CD4-positive, alpha-beta memory T cell (primary cell): Measurements from ENCODE around the gene KIF14. TPM values are rescaled to one million over a fixed set of nuclear protein-coding genes. Genes with fewer than 3 reads are reported as not detected.
A peak's percentile ranks its signal among the peaks of the same experiment; 100 is the strongest.

Experiments used
- CTCF ChIA-PET: fragments of 350-600 bp; sonication (Branson Sonifier 250); formaldehyde crosslinking; loops from one replicate; lab custom pipeline; 2021; ENCODE audit warnings: inconsistent platforms; ENCODE audit not compliant: partially characterized antibody; lab: Charles Lee
- POLR2A ChIA-PET: fragments of 350-600 bp; sonication (Branson Sonifier 250); formaldehyde crosslinking; loops from one replicate; lab custom pipeline; 2021; ENCODE audit not compliant: partially characterized antibody; lab: Charles Lee
- DNase-seq, 5 donors: peaks; one replicate each; pipeline versions ENCODE4 v3.0.0 to v3.0.0-alpha.2; 2020 to 2022; ENCODE audit warnings: mixed read lengths in 1 of 5
- H3K27ac ChIP-seq: one replicate; pipeline ENCODE4 v1.7.0; 2013; ENCODE audit warnings: low read depth, low read length
- H3K27me3 ChIP-seq: 2 replicates; pipeline ENCODE4 v1.7.0; 2013; ENCODE audit warnings: mild to moderate bottlenecking, low read length, moderate library complexity; ENCODE audit not compliant: insufficient read depth
- H3K36me3 ChIP-seq: 2 replicates; pipeline ENCODE4 v1.7.0; 2013; ENCODE audit warnings: mild to moderate bottlenecking, low read length, moderate library complexity; ENCODE audit not compliant: insufficient read depth
- H3K4me1 ChIP-seq: 2 replicates; pipeline ENCODE4 v1.7.0; 2013; ENCODE audit warnings: mild to moderate bottlenecking, low read length, moderate library complexity; ENCODE audit not compliant: insufficient read depth
- H3K4me3 ChIP-seq, 2 donors: one replicate each; pipeline ENCODE4 v1.7.0; 2013; ENCODE audit warnings: low read length in 2 of 2, mild to moderate bottlenecking in 1 of 2
- H3K9me3 ChIP-seq, 2 donors: one replicate each; pipeline ENCODE4 v1.7.0; 2013; ENCODE audit warnings: low read length in 2 of 2, control low read depth in 1 of 2; ENCODE audit not compliant: control insufficient read depth in 1 of 2
- H3K27ac Mint-ChIP-seq, 7 donors: one replicate each; pipeline ENCODE4 v1.8.0; 2020 to 2021; ENCODE audit warnings: mixed read lengths in 7 of 7, mild to moderate bottlenecking in 6 of 7, inconsistent platforms in 3 of 7, moderate library complexity in 3 of 7
- H3K27me3 Mint-ChIP-seq, 2 donors: one replicate each; pipeline ENCODE4 v1.8.0; 2020 to 2021; ENCODE audit warnings: mixed read lengths in 2 of 2
- H3K36me3 Mint-ChIP-seq, 2 donors: one replicate each; pipeline ENCODE4 v1.8.0; 2020 to 2021; ENCODE audit warnings: mixed read lengths in 2 of 2, inconsistent platforms in 1 of 2, mild to moderate bottlenecking in 1 of 2
- H3K4me1 Mint-ChIP-seq, 4 donors: one replicate each; pipeline ENCODE4 v1.8.0; 2020 to 2021; ENCODE audit warnings: mixed read lengths in 4 of 4, mild to moderate bottlenecking in 1 of 4
- H3K4me3 Mint-ChIP-seq, 8 donors: one replicate each; pipeline ENCODE4 v1.8.0; 2020 to 2021; ENCODE audit warnings: mixed read lengths in 8 of 8, mild to moderate bottlenecking in 7 of 8, moderate library complexity in 6 of 8, inconsistent platforms in 3 of 8
- H3K9me3 Mint-ChIP-seq, 8 donors: one replicate each; pipeline ENCODE4 v1.8.0; 2020 to 2021; ENCODE audit warnings: mixed read lengths in 8 of 8, mild to moderate bottlenecking in 5 of 8, inconsistent platforms in 3 of 8, moderate library complexity in 1 of 8
- intact Hi-C: fragments of 100-400 bp; cut with micrococcal nuclease; formaldehyde crosslinking; loops from one replicate; pipeline ENCODE4 v1.15.1; 2023
- polyA plus RNA-seq, 2 donors: library from polyadenylated mRNA; unstranded; fragments of 300-500 nt; fragmentation: Illumina TruSeq; gene quantifications; one replicate each; pipeline ENCODE4 v1.2.3, GENCODE V29; 2021
- total RNA-seq, 2 experiments: library from RNA; stranded (reverse); gene quantifications; one replicate each; pipeline ENCODE4 v1.2.3, GENCODE V29; 2021

The KIF14 gene
- total RNA-seq (under 1 TPM in 1 of 2 experiments, not detected in 1; 0.06 TPM), polyA plus RNA-seq (not detected)

GRCh38 chr1:200620273-200621131 is at the start of gene KIF14:
Gene KIF14, minus strand, starts transcription at chr1:200620751. Its CDS starts 2,028 bp downstream, at chr1:200618723.
- Histone ChIP-seq H3K27ac (peak within 1 kb of the TSS; percentile 39), H3K4me3 (peak within 1 kb of the TSS; percentile 69 to 83), H3K36me3 (no peaks in the 10 kb centered on the region), H3K4me1 (peaks cover 24% of the 10 kb centered on the region), H3K9me3 (no peaks in the 10 kb centered on the region), H3K27me3 (no peaks in the 10 kb centered on the region)
- DNase-seq = peak; percentile 89 to 95 (median 91)
- Mint-ChIP-seq H3K9me3 (no peaks in the 10 kb centered on the region), H3K27ac (peak within 1 kb of the TSS; percentile 93 to 97 (median 96)), H3K4me3 (peak within 1 kb of the TSS; percentile 95 to 99 (median 98)), H3K36me3 (peaks cover 0 to 3% of the 10 kb centered on the region in 2 donors), H3K4me1 (peaks cover 6 to 23% (median 9%) of the 10 kb centered on the region in 4 donors), H3K27me3 (no peaks in the 10 kb centered on the region)
- ChIA-PET CTCF (interaction anchor here (1.3 to 4.2 kb wide), 6 partner anchors 13 to 186 kb away, joined by 4 to 159 read pairs (median 19); no protein-coding TSS in a partner anchor), POLR2A (interaction anchor here (1.8 to 2.6 kb wide), 2 partner anchors 10 to 50 kb away, joined by 5 to 20 read pairs; partner anchors contain the start of gene DDX59)
- intact Hi-C loops = loop anchor here (1.0 to 10.0 kb wide), 3 partner anchors 49 to 494 kb away; partner anchors contain the start of genes CACNA1S and DDX59

GRCh38 chr1:200669314-200670241 is 49.0 kb upstream of the KIF14 start, which contains the start of gene DDX59:
Gene DDX59, minus strand, starts transcription at chr1:200669907. Its CDS starts 3,167 bp downstream, at chr1:200666740.
- ChIA-PET POLR2A (interaction anchor here (0.6 to 2.3 kb wide), 14 partner anchors 10 to 444 kb away, joined by 3 to 20 read pairs (median 3); partner anchors contain the start of genes CAMSAP2 and KIF14), CTCF (interaction anchor here (0.7 to 2.8 kb wide), 9 partner anchors 37 to 350 kb away, joined by 3 to 17 read pairs (median 3); partner anchors contain the start of gene CAMSAP2)
- peaks cover 20 to 22% of the 10 kb centered on the region in 2 donors for H3K36me3 Mint-ChIP-seq
- intact Hi-C loops = loop anchor here (1.0 to 2.0 kb wide), 6 partner anchors 49 to 359 kb away; partner anchors contain the start of genes CAMSAP2, KIF14 and ZNF281
- Histone ChIP-seq H3K4me1 (peaks cover 39% of the 10 kb centered on the region), H3K4me3 (peak within 1 kb of the TSS; percentile 57 to 95), H3K9me3 (no peaks in the 10 kb centered on the region), H3K27ac (peak within 1 kb of the TSS; percentile 98), H3K27me3 (no peaks in the 10 kb centered on the region), H3K36me3 (no peaks in the 10 kb centered on the region)
- H3K27me3 Mint-ChIP-seq = no peaks in the 10 kb centered on the region
- H3K27ac Mint-ChIP-seq = peak within 1 kb of the TSS; percentile 95 to 99 (median 98)
- DNase-seq = peak; percentile 85 to 92 (median 87)
- peak within 1 kb of the TSS; percentile 95 to 99 (median 98) for H3K4me3 Mint-ChIP-seq
- H3K4me1 Mint-ChIP-seq = peaks cover 29 to 57% (median 41%) of the 10 kb centered on the region in 4 donors
- no peaks in the 10 kb centered on the region for H3K9me3 Mint-ChIP-seq

DNA sequence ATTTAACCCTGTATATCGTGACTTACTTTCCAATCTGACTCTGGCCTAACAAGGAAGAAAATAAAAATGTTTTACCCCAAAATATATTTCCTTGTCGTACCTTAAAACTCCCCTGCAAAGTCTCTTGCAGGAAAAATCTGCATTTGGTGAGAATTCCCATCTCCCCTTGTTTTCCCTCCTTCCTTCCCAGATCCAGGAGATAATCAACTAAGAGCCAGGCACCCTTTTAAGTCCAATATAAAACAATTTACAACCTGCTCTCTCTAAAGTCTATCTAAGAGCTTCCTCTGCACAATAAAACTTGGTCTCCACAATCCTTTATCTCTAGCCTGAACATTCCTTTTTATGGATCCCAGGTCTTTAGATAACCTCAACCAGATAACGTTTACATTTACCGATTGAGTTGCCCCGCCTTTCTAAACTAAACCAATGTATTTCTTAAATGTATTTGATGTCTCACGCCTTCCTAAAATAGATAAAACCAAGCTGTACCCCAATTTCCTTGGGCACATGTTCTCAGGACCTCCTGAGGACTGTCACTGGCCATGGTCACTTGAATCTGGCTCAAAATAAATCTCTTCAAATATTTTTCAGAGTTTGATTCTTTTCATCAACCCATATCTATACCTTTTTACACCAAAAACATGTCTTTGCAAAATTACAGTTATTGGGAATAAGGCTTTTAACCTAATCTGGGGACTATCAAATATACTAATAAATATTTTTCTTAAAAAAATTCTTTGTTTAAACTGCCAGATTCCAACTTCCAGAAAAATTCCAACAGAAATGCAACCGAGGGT is 48.2 kb upstream of the KIF14 start:
- no peak for DNase-seq
- intact Hi-C loops = loop anchor here (1.0 to 2.0 kb wide), 3 partner anchors 48 to 350 kb away; partner anchors contain the start of gene KIF14
- Histone ChIP-seq H3K4me3 (peak overlapping the region; percentile 57 to 95), H3K27ac (peak overlapping the region; percentile 98), H3K9me3 (no peaks in the 10 kb centered on the region), H3K4me1 (peaks cover 48% of the 10 kb centered on the region), H3K27me3 (no peaks in the 10 kb centered on the region), H3K36me3 (no peaks in the 10 kb centered on the region)
- no peaks in the 10 kb centered on the region for H3K27me3 Mint-ChIP-seq
- H3K4me1 Mint-ChIP-seq = peaks cover 37 to 65% (median 49%) of the 10 kb centered on the region in 4 donors
- peak overlapping the region; percentile 76 to 99 (median 84) for H3K4me3 Mint-ChIP-seq
- CTCF ChIA-PET = interaction anchor here (1.5 to 2.8 kb wide), 3 partner anchors 38 to 135 kb away, joined by 3 to 17 read pairs (median 7); no protein-coding TSS in a partner anchor
- POLR2A ChIA-PET = interaction anchor here (0.6 to 2.3 kb wide), 10 partner anchors 9 to 354 kb away, joined by 3 to 20 read pairs (median 4); partner anchors contain the start of genes CAMSAP2 and KIF14
- H3K27ac Mint-ChIP-seq = peak overlapping the region; percentile 86 to 98 (median 92)
- no peaks in the 10 kb centered on the region for H3K9me3 Mint-ChIP-seq
- H3K36me3 Mint-ChIP-seq = peaks cover 28 to 31% of the 10 kb centered on the region in 2 donors

DNA sequence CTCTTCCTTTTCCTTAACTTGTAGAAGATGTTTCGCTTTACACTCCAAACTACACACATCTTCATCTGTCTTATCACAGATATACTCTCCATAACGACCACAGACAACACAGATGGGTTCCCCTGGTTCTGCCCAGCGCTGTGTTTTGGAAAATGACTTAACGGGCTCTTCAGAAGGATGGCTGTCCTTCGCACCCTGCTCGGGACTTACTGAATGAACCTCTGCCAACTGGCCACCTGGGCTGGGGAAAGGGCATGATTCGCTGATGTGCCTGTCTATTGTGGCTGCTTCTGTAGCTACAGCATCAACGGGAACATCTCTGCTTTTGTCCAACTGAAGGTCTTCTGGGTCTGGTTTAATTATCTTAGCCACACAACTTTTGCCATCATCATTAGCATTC is 45.8 kb upstream of the KIF14 start:
- H3K9me3 Mint-ChIP-seq = no peaks in the 10 kb centered on the region
- DNase-seq = no peak
- H3K27me3 Mint-ChIP-seq = no peaks in the 10 kb centered on the region
- peak overlapping the region in 6 of 7 donors; percentile 7 to 47 (median 31) for H3K27ac Mint-ChIP-seq
- peaks cover 39 to 52% of the 10 kb centered on the region in 2 donors for H3K36me3 Mint-ChIP-seq
- no peak overlapping the region for H3K27ac ChIP-seq
- peaks cover 9% of the 10 kb centered on the region for H3K36me3 ChIP-seq
- H3K27me3 ChIP-seq = no peaks in the 10 kb centered on the region
- POLR2A ChIA-PET = no interaction called here
- peak overlapping the region in 4 of 8 donors; percentile 4 to 58 (median 42) for H3K4me3 Mint-ChIP-seq
- intact Hi-C loops = no loop called here
- H3K4me1 Mint-ChIP-seq = peaks cover 45 to 81% (median 62%) of the 10 kb centered on the region in 4 donors
- CTCF ChIA-PET = interaction anchor here (1.3 kb wide), 1 partner anchor 44 kb away, joined by 7 read pairs; no protein-coding TSS in a partner anchor
- no peak overlapping the region for H3K4me3 ChIP-seq
- no peaks in the 10 kb centered on the region for H3K9me3 ChIP-seq
- H3K4me1 ChIP-seq = peaks cover 60% of the 10 kb centered on the region

GRCh38 chr1:200665861-200666260 is 45.3 kb upstream of the KIF14 start:
- peak overlapping the region in 3 of 8 donors; percentile 32 to 58 (median 53) for H3K4me3 Mint-ChIP-seq
- Histone ChIP-seq H3K4me1 (peaks cover 58% of the 10 kb centered on the region), H3K27ac (no peak overlapping the region), H3K4me3 (no peak overlapping the region), H3K9me3 (no peaks in the 10 kb centered on the region), H3K36me3 (peaks cover 9% of the 10 kb centered on the region), H3K27me3 (no peaks in the 10 kb centered on the region)
- peaks cover 44 to 79% (median 62%) of the 10 kb centered on the region in 4 donors for H3K4me1 Mint-ChIP-seq
- no peaks in the 10 kb centered on the region for H3K9me3 Mint-ChIP-seq
- CTCF ChIA-PET = interaction anchor here (1.3 kb wide), 1 partner anchor 43 kb away, joined by 7 read pairs; no protein-coding TSS in a partner anchor
- POLR2A ChIA-PET = no interaction called here
- H3K27ac Mint-ChIP-seq = peak overlapping the region in 6 of 7 donors; percentile 0 to 49 (median 22)
- peaks cover 43 to 55% of the 10 kb centered on the region in 2 donors for H3K36me3 Mint-ChIP-seq
- intact Hi-C loops = no loop called here
- DNase-seq = no peak
- no peaks in the 10 kb centered on the region for H3K27me3 Mint-ChIP-seq
